Measurements from ENCODE around the gene CPNE5. TPM values are rescaled to one million over a fixed set of nuclear protein-coding genes. Genes with fewer than 3 reads are reported as not detected.

Gene CPNE5
- total RNA-seq: 0.25 TPM

GRCh38 chr6:36838896-36839748 lies at the start of gene CPNE5:
TSS of gene CPNE5 (minus strand) at chr6:36839444. CDS start at chr6:36839377, 67 bp downstream.
- no peak for DNase-seq (ENCODE audit: low spot score)
- ATAC-seq: no peak

- DNase-seq (ENCODE audit: low spot score): no peak
- no peak for ATAC-seq
Observed at GRCh38 chr6:36888115-36888643, 48.9 kb upstream of the CPNE5 start.

- DNase-seq (ENCODE audit: low spot score): no peak
Observed at GRCh38 chr6:36886950-36887618, 47.8 kb upstream of the CPNE5 start.

DNA sequence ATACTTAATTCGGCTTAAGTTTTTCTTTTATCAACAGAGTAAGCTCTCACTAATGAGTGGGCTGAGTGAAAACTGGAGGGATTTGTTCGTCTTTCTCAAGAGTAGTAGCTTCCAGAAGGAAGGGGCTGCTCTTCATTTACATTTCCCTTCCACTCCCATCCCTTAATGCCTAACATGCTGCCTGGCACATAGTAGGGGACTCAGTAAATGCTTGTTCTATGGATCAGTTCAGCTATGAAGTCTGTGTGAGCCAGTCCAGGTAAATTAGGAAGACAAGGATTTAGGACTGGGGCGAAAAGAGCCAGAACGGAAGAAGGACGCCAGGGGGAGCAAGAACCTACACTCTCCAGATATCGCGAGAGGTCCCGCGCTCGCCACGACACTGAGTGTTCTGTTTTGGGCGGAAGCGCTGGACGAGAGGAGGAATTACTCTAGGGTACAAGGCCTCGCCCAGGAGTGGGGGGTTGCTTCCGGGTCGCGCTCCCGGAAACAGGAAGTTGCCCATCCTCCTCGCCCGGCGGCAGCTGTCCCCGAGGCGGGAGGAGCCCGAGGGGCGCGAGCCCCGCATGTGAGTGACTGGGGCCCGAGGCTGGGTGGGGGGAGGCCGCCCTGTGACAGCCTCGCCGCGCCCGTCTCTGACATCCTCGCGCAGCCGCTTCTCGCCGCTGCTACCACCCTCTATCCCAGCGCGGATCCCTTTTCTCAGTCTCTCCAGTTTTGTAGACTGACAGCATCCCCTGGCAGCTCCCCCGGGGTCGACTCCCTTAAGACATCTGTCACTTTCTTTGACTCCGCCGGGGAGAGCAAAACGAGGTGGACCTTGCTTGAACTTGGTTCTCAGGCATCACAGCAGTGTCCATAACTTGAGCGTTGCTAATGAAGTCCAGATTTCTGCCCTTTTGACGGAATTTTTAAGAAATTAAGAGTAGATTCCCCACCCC lies 46.5 kb upstream of the CPNE5 start, which contains the start of gene C6orf89:
TSS of gene C6orf89 (plus strand) at position 492 of the 941 bp plus-strand sequence. CDS start 13,493 bp downstream, outside the sequence.
- peak; percentile 96 for DNase-seq (ENCODE audit: low spot score)
- ATAC-seq: peak; percentile 100

More at GRCh38 chr6:36886950-36887618, 47.8 kb upstream of the CPNE5 start:
- ATAC-seq: no peak

GRCh38 chr6:36884610-36885009 lies 45.4 kb upstream of the CPNE5 start:
- ATAC-seq (no peak), DNase-seq (ENCODE audit: low spot score) (no peak)

DNA sequence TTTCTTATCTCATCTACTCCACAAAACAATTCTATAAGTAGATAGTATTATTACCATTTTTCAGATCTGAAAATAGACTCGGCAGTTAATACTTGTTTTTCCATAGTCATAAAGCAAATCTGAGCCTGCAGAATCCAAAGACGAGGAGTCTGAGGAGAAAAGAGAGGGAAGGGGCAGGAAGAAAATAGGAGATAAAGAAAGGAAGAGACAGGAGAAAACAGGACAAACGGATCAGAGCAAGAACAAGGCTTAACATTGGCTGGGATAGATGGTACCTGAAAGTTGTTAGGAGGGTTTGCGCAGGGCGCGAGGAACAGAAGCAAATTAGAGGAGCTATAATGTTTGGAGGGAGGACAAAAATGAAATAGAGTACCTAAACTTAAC lies 36.0 kb upstream of the CPNE5 start:
- ATAC-seq (peak; percentile 6), DNase-seq (ENCODE audit: low spot score) (no peak)

DNA sequence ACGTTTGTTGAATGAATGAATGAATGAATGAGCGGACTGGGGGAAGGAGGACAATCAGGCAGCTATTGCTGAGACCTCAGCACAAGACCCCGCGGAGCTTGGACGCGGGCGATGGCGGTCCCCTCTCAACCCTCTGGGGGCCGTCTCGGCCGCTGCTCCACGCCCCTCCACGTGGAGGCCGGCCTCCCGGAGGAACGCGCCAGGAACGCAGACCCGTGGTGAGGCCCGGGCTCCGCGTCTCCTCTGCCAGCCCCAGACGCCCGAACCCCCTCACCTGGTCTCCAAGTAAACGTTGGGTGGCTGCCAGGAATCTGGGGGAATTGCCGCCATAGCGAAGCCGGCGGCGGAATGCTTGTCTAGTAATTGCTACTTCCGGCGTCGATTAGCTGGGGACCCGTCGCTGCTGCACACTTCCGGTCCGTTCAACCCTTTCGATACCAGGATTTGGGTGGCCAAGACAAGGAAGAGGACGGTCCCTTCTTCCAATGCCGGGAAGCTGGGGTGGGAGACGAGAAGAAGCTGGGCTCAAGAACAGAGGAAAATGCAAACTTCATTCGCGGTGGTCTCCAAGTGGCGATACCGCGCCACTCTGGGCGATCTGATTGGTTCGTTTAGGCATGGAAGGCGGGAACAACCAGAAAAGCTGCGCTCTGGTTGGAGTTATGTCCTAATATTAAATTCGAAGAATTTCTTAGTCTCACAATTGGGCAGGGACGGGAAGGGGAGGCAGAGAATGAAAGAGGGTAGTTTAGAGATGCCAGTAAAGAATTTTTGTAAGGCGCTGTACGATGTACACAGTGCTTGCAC lies 35.4 kb upstream of the CPNE5 start, which contains the start of gene PPIL1:
TSS of gene PPIL1 (minus strand) at position 361 of the 807 bp plus-strand sequence. CDS start at position 330, 31 bp downstream.
- ATAC-seq (peak; percentile 90), DNase-seq (ENCODE audit: low spot score) (peak; percentile 84)

DNA sequence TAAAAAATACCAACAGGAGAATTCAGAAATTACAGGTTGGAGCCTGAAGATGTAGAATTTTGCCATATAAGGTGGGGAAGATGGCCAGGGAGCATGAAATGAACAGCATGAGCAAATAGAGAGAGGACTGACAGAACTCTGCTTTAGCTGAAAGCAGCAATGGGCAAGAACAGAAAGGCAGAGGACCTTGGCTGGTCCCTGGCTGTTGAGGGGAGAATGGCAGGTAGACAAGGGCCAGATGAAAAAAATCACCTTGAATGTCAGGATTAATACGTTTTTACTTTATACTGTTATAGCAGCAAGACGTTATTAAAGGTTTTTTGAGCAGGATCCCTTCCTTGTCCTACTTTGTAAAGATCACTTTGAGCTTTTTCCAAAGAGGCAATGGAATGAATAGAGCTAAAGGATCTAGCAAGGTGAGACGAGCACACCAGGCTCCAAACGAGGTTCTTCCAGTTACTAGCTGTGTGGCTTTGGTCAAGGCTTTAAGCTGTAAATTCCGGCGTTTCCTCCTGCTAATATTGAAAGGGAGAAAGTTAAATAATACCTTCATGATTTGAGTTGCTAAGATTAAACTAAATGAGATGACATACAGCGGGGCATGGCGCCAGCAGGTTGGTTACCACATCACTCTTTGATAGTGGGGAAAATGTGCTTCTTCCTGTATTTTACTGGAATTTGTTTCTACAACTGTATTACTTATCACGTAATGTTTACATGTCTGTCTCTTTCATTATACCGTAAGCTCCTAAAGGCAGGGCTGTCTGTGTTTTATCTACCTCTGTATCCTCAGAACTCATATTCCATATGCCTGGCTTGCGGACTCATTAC lies 34.6 kb upstream of the CPNE5 start:
- no peak for DNase-seq (ENCODE audit: low spot score)
- ATAC-seq: peak; percentile 3

- DNase-seq (ENCODE audit: low spot score) (no peak), ATAC-seq (no peak)
Observed at GRCh38 chr6:36873115-36873514, 33.9 kb upstream of the CPNE5 start.

DNA sequence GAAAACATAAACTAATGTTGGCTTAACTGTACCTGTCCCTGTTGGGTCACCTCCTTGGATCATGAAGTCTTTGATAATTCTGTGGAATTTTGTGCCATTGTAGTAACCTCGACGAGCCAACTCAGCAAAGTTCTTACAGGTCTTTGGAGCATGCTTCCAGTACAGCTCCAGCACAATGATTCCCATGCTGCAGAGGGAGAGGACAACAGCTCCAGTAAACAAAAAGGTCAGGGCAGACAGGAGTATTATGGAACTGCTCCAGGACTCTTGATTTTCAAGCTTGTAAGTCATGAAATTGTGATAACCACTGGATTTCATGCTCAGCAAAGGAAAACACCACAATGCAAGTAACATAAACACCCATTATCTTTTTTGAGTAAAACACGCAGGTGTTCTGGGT lies 32.4 kb upstream of the CPNE5 start:
- peak; percentile 66 for ATAC-seq

DNA sequence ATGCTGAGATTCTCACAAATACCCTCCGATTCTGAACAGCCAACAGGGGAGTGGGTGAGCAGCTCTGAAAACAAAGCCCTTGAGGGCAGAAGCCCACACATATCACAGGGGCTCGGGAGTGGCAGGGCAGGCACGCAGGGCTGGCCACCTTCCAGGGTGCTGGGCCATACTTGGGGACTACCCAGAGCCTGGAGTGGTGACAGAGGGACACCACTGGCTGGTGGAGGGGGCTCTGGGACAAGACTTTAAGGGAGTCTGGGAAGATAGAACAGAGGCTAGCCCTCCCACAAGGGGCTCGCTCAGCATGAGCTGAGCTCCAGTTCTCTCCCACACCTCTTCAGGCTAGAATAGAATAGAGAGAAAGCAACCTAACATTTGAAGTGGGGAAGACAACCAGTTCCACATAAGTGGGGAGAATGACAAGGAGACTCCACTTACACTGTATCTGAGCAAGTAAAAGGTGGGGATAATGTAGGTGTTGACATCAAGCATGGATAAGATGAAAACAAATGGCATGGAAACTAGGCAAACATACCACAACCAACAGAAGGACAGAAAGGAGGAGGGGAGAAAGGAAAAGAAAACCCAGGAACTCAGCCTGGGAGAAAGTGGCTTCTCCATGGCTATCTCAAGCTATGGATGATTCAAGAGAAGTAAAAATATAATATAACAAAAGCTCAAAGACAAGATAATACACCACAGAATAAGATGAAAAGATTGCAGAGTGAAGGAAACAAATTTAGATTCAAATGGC lies 28.4 kb upstream of the CPNE5 start:
- DNase-seq (ENCODE audit: low spot score) (no peak), ATAC-seq (no peak)

More for the DNA sequence above, 32.4 kb upstream of the CPNE5 start:
- no peak for DNase-seq (ENCODE audit: low spot score)

DNA sequence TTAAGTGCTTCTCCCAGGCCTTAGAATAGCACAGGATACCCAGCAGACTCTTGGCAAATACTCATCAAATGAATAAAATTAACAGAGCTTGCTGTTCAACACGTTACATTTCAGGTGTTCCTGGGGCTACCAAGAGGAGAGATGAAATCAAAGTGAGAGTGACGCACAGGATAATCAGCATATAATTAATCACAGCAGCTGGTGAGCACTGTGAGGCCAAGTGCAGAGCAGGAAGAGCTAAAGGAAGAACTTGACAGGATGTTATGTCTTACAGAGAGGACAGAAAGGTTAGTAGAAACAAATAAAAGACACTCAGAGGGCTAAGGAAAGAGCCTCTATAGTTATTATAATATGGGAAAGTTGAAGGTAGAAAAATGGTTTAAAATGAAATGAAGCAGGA lies 26.6 kb upstream of the CPNE5 start:
- ATAC-seq: no peak
- DNase-seq (ENCODE audit: low spot score): no peak

DNA sequence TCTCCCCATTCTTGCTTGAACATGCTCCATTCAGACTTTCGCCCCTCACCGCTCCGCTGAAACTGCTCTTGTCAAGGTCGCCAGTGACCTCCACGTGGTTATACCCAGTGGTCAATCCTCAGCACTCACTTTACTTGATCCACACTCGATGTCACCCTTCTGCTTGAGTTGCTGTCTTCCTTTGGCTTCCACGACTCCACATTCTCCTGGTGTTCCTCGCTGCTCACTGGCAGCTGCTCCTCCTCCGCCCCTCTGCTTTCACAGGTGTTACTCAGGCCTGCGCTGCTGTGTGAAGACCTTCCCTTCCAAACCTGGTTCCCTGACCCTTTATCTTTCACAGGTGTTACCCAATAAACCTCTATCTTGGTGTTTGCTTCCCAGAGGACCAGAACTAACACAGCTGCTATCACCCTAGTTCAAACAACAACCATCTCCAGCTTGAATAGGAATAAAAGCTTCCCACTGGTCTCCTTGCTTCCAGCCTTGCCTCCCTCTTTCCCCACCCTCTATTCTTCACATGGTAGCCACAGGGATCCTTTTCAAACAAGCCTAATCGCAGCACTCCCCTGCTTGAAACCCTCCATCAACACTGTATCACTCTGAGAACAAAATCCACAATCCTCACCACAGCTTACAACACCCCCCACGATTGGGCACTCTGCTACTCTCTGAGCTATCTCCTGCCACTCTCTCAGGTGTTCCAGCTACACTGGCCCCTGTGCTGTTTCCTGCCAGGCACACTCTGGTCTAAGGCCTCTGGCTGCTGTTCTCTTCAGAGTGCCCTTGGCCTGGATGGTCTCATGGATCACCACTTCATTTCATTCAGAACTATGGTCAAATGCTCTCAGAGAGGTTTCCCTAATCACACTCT lies 24.7 kb upstream of the CPNE5 start:
- ATAC-seq (no peak), DNase-seq (ENCODE audit: low spot score) (no peak)

- ATAC-seq (no peak), DNase-seq (ENCODE audit: low spot score) (no peak)
Observed at GRCh38 chr6:36862848-36863382, 23.7 kb upstream of the CPNE5 start.

GRCh38 chr6:36862164-36862847 lies 23.1 kb upstream of the CPNE5 start:
- ATAC-seq (no peak), DNase-seq (ENCODE audit: low spot score) (no peak)

- ATAC-seq (no peak), DNase-seq (ENCODE audit: low spot score) (no peak)
Observed at GRCh38 chr6:36860126-36860525, 20.9 kb upstream of the CPNE5 start.

All from left lobe of liver (tissue), 2 donors.